HG02973 (cell line): ENCODE results near the gene SEPTIN3.

Source experiments
- ATAC-seq: cut with Tn5 transposase; IDR thresholded peaks from one replicate; pipeline ENCODE4 v1.9.1; 2021; ENCODE audit warnings: moderate library complexity; ENCODE audit not compliant: unreplicated experiment

The SEPTIN3 gene, protein sequence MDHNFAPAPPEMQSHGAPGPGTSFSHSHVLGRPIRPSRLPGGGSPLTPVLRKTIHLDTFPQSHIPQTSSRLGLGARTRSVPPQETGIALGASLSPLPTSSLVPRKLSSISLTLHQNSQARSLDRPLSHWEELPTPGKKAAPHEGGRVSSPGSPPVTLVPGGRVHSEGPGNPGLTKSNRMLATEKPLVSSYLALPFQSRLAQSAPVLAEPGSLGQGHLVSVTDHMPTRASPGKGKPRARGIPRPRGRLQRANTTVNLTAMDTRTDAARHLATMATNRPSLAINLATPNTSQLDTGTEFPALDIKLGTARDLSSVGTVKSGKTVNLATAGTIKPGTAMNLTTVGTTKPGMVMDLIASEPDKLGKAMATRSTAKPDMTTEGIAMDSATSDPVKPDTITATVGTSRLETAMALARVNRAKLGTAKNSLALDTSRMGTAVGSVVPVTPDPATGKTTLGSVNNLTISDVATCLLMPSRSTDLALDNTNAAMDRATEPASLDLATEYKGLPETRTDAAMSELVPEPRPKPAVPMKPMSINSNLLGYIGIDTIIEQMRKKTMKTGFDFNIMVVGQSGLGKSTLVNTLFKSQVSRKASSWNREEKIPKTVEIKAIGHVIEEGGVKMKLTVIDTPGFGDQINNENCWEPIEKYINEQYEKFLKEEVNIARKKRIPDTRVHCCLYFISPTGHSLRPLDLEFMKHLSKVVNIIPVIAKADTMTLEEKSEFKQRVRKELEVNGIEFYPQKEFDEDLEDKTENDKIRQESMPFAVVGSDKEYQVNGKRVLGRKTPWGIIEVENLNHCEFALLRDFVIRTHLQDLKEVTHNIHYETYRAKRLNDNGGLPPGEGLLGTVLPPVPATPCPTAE

GRCh38 chr22:41969110-41969646 lies at the start of gene SEPTIN3:
TSS of gene SEPTIN3 (plus strand) at chr22:41969443. CDS start at chr22:41971493, 2,050 bp downstream.
- ATAC-seq: no peak

DNA sequence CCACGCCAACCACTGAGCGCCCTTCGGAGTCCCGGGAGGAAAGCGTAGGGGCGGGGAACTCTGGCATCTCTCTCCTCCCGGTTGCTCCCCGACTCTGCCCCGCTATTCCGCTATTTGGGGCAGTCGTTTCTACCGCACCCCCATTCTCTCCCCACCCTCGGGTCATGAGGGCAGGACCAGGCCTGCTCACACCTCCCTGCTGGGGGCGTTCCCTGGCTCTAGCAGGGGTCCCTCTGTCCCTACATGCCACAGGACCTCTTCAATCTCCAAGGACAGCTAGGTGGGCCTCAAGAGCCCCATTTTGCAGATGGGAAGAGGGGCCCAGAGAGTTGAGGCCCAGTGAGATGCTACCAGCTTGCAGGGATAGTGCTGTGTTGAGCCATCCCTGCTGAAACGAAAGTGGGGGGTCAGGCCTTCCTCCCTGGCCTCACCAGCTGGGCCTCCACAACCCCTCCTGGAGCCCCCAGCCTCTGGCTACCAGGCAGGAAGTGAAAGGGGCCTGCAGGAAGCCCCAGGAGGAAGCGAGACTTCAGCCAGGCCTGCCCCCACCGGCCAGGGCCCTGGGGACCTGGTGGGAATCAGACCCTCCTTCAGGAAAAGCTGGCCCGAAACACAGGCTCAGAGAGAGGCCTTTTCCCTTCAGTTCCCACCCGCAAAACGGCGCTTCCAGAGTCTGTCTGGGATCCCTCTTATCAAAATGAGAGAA lies 48.8 kb upstream of the SEPTIN3 start:
- ATAC-seq: peak; percentile 20

- no peak for ATAC-seq
Observed at GRCh38 chr22:41922328-41922727, 46.9 kb upstream of the SEPTIN3 start.

GRCh38 chr22:41922940-41923594 lies 46.2 kb upstream of the SEPTIN3 start:
- no peak for ATAC-seq

- no peak for ATAC-seq
Observed at GRCh38 chr22:41923595-41924276, 45.5 kb upstream of the SEPTIN3 start.

DNA sequence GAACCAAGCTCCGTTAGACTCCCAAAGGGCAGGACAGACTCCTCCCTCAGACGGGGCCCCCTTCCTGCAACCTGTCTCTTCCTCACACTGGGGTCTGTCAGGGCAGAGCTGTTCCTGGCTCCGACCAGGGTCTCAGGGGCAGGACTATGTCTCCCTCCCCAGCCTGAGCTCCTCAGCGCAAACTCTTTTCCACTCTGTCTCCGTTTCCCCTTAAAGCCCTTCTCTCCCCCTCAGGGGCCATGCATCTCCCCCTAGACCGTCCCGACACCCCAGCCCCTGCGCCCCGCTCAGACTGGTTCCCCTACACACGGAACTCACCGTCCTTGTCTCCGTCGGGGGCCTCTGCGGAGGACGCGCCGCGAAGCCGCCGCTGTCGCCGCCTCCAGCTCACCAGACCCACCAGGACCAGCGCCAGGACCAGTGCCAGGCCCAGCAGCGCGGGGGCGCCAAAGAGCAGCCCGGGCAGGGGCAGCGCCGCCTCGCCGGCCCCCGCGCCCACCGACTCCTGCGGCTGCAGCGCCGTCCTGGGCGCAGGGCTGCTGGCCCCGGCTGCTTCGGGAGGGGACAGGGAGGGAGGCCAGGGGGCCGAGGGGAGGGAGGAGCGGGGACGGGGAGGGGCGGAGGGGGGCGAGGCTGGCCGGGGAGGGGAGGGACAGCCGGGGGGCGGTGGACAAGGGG lies 43.3 kb upstream of the SEPTIN3 start:
- peak; percentile 37 for ATAC-seq

DNA sequence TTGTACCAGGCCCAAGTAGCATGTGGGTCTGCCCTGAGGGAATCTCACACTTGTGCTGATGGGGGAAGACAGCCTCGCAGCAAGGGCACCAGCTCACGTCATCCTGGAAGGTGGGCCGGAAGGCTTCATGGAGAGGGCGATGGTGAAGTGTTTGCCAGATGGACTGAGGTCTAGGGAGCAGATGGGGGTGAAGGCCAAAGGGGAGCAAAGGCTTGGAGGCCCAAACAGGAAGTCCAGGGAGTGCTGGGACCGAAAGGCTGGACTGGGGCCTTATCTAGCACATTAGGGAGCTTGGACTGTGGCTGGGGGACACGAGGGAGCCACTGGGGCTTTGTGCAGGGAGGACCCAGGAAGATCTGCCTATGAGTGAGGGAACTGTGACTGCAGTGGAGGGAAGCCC lies 41.4 kb upstream of the SEPTIN3 start:
- ATAC-seq: no peak

DNA sequence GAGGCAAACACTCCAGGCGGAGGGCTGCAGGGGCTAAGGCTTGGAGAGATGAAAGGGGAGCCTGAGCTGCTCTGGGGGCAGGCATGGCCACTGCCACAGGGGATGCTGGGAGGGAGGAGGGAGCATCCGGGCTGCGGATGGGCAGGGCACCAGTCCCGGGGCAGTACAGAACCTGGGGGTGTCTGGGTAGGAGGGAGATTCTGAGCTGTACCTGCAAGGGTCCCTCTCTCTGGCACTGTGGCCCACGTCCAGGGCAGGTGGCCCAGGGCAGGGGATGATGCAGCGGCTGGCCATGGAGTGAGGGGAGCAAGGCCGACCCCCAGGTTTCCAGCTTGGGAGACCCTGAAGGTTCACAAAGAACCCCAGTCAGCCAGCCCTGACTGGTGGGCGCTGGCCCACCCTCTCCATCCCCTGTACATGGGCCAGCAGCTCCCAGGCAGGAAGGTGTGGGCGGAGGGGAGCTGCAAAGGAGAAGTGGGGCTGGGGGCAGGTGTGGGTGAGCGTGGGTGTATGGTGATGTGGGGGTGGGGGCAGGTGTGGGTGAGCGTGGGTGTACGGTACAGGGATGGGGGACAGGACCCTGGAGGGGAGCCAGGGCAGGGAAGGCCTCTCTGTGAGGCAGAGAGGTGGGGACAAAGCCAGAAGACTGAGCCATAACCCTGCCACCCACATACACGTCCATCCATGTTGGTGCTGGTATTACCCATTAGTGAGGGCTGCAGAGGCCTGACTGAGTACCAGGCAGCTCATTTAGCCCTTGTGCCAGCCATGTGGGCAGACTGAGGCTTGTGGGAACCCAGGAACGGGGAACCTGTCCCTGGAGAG lies 40.4 kb upstream of the SEPTIN3 start:
- no peak for ATAC-seq

GRCh38 chr22:41929418-41929810 lies 39.8 kb upstream of the SEPTIN3 start:
- no peak for ATAC-seq

DNA sequence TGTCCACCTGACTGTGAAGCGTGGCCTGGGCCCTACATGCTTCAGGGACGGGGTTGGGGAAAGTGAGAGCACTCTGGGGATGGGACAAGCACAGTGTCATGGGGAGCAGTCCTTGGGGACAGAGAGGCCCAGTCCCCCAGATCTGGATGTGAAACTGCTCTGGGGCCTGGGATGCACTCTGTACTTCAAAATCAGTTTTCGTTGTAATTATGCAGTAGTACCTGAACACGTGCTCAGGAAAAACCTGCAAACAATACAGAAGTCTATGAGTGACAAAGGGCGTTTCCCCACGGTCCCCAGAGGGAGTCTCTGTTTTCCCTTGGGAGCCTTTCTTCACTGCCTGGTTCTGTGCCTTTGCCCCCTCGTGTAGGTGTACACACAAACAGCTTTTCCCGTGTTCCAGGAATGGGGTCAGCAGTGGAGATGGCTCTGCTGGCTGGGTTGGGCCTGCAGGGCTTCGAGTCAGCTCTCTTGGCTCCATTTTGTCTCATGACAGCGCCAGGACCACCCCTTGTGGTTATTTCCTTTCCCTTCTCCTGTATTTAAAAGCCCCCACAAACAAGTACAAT lies 37.5 kb upstream of the SEPTIN3 start:
- no peak for ATAC-seq

DNA sequence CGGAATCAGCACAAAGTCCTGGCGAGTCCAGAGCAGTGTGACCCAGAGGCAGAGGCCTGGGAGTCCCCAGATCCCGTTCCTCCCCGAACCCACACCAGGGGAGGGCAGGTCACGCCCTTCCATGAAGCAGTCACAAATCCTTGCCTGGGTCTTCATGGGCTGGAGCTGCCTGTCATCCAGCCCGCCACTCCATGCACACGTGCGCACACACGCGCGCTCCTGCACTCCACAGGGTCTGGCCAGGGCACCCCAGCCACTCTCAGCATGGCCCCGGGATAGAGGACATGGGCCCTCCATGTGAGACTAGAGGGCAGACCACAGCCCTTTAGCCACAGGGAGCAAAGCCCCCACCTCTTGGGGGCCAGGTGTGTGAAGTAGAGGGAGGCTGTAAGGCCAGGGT lies 36.9 kb upstream of the SEPTIN3 start:
- no peak for ATAC-seq

DNA sequence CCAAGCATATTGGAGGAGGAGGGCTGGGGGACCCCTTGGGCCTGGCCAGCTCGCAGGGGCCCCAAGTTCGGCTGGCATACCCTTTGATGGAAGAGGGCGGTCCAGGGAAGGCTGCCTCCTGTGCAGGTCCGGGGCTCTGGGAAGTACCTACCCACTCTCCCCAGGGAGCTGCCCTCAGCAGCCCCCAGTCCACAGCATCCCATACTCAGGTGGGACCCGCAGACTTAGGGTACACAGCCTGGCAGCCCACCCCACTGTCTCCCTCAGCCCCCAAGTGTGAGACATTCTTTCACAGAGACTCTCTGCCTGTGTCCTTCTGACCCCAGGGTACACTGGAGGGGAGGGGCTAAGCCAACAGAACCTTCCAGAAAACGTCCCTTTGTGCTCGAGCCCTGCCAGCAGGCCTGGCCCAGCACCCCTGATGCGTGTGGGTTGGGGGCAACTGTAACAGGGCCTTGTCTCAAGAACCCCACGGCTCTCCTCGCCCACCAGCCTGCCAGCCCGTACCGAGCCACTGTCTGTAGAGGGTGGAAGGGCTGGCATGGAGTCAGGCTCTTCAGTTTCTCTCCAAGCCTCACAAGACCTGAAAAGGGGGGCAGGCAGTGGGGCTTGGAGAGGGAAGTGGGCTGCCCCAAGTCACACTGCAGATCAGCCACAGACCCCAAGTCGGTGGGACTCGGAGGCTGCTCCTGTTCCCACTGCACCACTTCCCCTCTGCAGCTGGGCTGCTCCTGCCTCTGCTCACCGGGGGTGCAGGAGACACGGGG lies 35.6 kb upstream of the SEPTIN3 start:
- ATAC-seq: no peak

GRCh38 chr22:41934284-41935014 lies 34.8 kb upstream of the SEPTIN3 start:
- no peak for ATAC-seq

DNA sequence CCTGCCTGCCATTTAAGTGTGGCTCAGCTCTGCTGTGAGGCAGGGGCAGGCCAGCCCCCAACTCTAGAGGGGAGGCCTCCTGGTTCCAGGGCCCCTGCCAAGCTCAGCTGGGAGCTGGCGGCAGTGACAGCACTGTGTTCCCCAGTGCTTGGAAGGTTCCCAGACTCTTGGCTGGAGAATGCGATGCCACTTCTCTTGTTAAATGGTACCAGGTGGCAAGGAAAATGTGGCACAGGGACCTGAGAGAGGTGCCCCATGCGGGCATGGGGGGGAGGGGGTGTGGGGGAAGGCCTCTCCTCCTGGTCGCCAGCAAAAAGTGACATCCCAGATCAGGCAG lies 34.3 kb upstream of the SEPTIN3 start:
- no peak for ATAC-seq

- no peak for ATAC-seq
Observed at GRCh38 chr22:41935509-41935908, 33.7 kb upstream of the SEPTIN3 start.

- ATAC-seq: no peak
Observed at GRCh38 chr22:41936894-41937169, 32.4 kb upstream of the SEPTIN3 start.
